HCEC 1CT (cell line): ENCODE results near the gene PDZD2.
"Not testable (repeated sequence)": the region's sequence is repeated elsewhere in the genome, so short reads cannot be mapped to it uniquely, and the experiment has no call there.

Experiments
- DNase-seq: peaks from one replicate; pipeline ENCODE4 v3.0.0-alpha.2; 2017

PDZD2 gene

GRCh38 chr5:32118922-32119321 lies 480.0 kb downstream of the PDZD2 start:
- not testable (repeated sequence) for DNase-seq

GRCh38 chr5:32123058-32123805 lies 484.3 kb downstream of the PDZD2 start:
- no peak for DNase-seq

GRCh38 chr5:32123889-32124676 lies 485.2 kb downstream of the PDZD2 start:
- DNase-seq: no peak

- DNase-seq: no peak
Measured at GRCh38 chr5:32126691-32127090, 487.8 kb downstream of the PDZD2 start.

- no peak for DNase-seq
Measured at GRCh38 chr5:32127711-32128110, 488.8 kb downstream of the PDZD2 start.

- no peak for DNase-seq
Measured at GRCh38 chr5:32129074-32129598, 490.2 kb downstream of the PDZD2 start.

GRCh38 chr5:32130865-32131264 lies 491.9 kb downstream of the PDZD2 start:
- DNase-seq: no peak

GRCh38 chr5:32131604-32132003 lies 492.7 kb downstream of the PDZD2 start:
- DNase-seq: no peak

- no peak for DNase-seq
Measured at GRCh38 chr5:32132757-32133156, 493.8 kb downstream of the PDZD2 start.

GRCh38 chr5:32135086-32135485 lies 496.2 kb downstream of the PDZD2 start:
- DNase-seq: no peak

- no peak for DNase-seq
Measured at GRCh38 chr5:32136342-32136741, 497.4 kb downstream of the PDZD2 start.

- no peak for DNase-seq
Measured at GRCh38 chr5:32138839-32139493, 500.0 kb downstream of the PDZD2 start.

- no peak for DNase-seq
Measured at GRCh38 chr5:32143617-32144377, 504.9 kb downstream of the PDZD2 start.

- no peak for DNase-seq
Measured at GRCh38 chr5:32144378-32145207, 505.7 kb downstream of the PDZD2 start.

GRCh38 chr5:32145378-32145777 lies 506.4 kb downstream of the PDZD2 start:
- no peak for DNase-seq

GRCh38 chr5:32147236-32147635 lies 508.3 kb downstream of the PDZD2 start:
- DNase-seq: peak; percentile 21

GRCh38 chr5:32147959-32148358 lies 509.0 kb downstream of the PDZD2 start:
- no peak for DNase-seq

- DNase-seq: no peak
Measured at GRCh38 chr5:32150366-32150765, 511.4 kb downstream of the PDZD2 start.

GRCh38 chr5:32151198-32151597 lies 512.3 kb downstream of the PDZD2 start:
- no peak for DNase-seq

- DNase-seq: peak; percentile 32
Measured at GRCh38 chr5:32153723-32154122, 514.8 kb downstream of the PDZD2 start.

GRCh38 chr5:32155211-32155610 lies 516.3 kb downstream of the PDZD2 start:
- no peak for DNase-seq

- no peak for DNase-seq
Measured at GRCh38 chr5:32156635-32157034, 517.7 kb downstream of the PDZD2 start.
